Measurements from ENCODE around the gene RAB27A. TPM values are rescaled to one million over a fixed set of nuclear protein-coding genes. Genes with fewer than 3 reads are reported as not detected.

RAB27A gene
- total RNA-seq, 2 donors from 2014 or later: 46.0 to 69.6 TPM

DNA sequence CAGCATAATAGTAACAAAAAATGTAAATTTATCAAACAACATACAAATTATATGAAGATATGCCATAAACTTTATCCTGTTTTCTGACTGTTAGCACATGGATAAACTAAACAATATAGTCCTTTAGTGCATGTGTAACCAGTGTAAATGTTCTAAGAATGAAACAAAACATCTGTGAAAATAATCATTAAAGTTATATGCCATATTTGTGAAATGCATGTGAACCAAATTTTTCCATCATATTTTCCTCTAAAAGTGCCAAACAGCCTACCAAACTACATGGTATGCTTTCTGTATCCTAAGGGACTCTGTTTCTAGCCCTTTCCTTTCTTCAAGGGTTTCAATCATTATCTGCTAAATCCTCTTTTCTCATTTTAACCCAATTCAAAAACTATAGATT is 69.0 kb downstream of the RAB27A start:
- Histone ChIP-seq H3K9me3 (no peaks in the 10 kb centered on the region), H3K9ac (ENCODE audit: low read depth in 2 of 2, low read length in 2 of 2) (no peak overlapping the region), H3K4me1 (no peaks in the 10 kb centered on the region), H3K4me3 (no peak overlapping the region), H3K36me3 (no peaks in the 10 kb centered on the region), H3K27ac (peak overlapping the region; percentile 47), H3K27me3 (no peaks in the 10 kb centered on the region)
- no peak for DNase-seq
- TF ChIP-seq, protein P1, sequence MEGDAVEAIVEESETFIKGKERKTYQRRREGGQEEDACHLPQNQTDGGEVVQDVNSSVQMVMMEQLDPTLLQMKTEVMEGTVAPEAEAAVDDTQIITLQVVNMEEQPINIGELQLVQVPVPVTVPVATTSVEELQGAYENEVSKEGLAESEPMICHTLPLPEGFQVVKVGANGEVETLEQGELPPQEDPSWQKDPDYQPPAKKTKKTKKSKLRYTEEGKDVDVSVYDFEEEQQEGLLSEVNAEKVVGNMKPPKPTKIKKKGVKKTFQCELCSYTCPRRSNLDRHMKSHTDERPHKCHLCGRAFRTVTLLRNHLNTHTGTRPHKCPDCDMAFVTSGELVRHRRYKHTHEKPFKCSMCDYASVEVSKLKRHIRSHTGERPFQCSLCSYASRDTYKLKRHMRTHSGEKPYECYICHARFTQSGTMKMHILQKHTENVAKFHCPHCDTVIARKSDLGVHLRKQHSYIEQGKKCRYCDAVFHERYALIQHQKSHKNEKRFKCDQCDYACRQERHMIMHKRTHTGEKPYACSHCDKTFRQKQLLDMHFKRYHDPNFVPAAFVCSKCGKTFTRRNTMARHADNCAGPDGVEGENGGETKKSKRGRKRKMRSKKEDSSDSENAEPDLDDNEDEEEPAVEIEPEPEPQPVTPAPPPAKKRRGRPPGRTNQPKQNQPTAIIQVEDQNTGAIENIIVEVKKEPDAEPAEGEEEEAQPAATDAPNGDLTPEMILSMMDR (IDR thresholded peaks at IDR 0.05): no peak
- intact Hi-C loops (cut with DNase I): loop anchor here (5.0 kb wide), 1 partner anchor 217 kb away; no protein-coding TSS in a partner anchor

DNA sequence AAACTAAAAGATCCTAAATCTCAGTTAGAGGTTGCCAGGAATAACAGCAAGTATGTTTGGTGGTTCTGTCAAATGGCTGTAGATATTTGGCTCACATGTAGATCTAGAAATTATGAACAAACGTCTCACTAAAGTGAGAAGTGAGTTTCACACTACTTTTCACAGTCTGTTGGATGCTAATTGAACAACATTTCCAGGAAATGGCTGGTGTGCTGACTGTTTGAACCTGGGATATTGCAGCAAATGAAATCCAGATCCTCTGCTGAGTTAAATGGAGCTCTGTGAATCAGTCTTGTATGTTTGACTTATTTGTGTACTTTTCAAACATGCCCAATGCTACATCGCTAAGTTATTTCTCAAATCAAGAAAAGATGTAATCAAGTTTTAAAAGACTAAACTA is 71.6 kb downstream of the RAB27A start:
- peak overlapping the region; percentile 2 for H3K27ac ChIP-seq
- H3K9ac ChIP-seq (ENCODE audit: low read depth in 2 of 2, low read length in 2 of 2): no peak overlapping the region
- H3K4me1 ChIP-seq: no peaks in the 10 kb centered on the region

DNA sequence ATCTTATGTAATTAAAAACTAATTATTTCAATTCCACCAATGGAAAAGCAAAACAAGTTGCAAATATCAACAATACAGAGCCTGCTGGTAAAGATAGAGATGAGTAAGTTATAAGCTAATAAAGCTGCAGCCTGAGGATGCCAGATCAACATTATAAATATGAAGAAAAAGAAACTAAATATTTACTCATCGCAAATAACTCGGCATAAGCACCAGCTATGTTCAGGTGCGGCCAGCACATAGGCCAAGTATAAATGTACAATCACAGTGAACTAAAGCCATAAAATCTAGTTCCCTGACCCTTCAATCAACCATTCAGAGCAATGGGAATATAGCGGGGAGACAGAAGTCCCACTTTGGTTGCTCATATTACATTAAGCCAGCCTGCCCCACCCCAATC is 85.1 kb downstream of the RAB27A start:
- Histone ChIP-seq H3K4me1 (no peaks in the 10 kb centered on the region), H3K36me3 (no peaks in the 10 kb centered on the region), H3K9ac (ENCODE audit: low read depth in 2 of 2, low read length in 2 of 2) (no peak overlapping the region), H3K27ac (no peak overlapping the region), H3K4me3 (no peak overlapping the region), H3K27me3 (no peaks in the 10 kb centered on the region), H3K9me3 (no peaks in the 10 kb centered on the region)
- intact Hi-C loops (cut with DNase I): no loop called here
- TF ChIP-seq, protein P1 (IDR thresholded peaks at IDR 0.05): no peak
- no peak for DNase-seq

More for the DNA sequence above, 71.6 kb downstream of the RAB27A start:
- intact Hi-C loops (cut with DNase I): loop anchor here (2.0 kb wide), 1 partner anchor 73 kb away; no protein-coding TSS in a partner anchor
- Histone ChIP-seq H3K9me3 (no peaks in the 10 kb centered on the region), H3K4me3 (no peak overlapping the region), H3K36me3 (no peaks in the 10 kb centered on the region), H3K27me3 (no peaks in the 10 kb centered on the region)
- TF ChIP-seq, protein P1 (IDR thresholded peaks at IDR 0.05): no peak
- DNase-seq: no peak

DNA sequence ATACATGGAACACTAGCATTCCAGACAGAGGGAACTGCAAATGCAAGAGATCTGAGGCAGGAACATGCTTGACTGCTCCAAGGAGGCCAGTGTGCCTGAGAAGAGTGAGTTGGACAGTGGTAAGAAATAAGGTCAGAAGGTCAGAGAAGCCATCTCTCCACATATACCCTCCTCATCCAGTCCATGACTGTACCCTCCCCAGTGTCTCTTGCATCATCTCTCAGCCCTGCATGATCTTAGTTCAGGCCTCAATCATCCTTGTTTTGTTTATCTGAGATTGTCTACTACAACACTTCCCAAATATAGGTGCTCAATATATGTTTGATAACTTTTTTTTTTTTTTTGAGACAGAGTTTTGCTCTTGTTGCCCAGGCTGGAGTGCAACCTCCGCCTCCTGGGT is 87.4 kb downstream of the RAB27A start:
- Histone ChIP-seq H3K4me1 (no peaks in the 10 kb centered on the region), H3K27ac (no peak overlapping the region), H3K27me3 (no peaks in the 10 kb centered on the region), H3K9me3 (no peaks in the 10 kb centered on the region), H3K4me3 (no peak overlapping the region), H3K36me3 (no peaks in the 10 kb centered on the region), H3K9ac (ENCODE audit: low read depth in 2 of 2, low read length in 2 of 2) (no peak overlapping the region)
- intact Hi-C loops (cut with DNase I): no loop called here
- TF ChIP-seq, protein P1 (IDR thresholded peaks at IDR 0.05): no peak
- no peak for DNase-seq

DNA sequence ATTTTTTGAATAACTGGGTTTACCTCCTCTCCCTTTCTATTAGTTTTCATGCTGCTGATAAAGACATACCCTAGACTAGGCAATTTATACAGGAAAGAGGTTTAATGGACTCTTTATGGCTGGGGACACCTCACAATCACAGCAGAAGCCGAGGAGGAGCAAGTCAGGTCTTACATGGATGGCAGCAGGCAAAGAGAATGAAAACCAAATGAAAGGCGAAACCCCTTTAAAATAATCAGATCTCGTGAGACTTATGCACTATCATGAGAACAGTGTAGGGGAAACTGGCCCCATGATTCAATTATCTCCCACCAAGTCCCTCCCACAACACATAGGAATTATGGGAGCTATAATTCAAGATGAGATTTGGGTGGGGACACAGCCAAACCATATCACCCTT is 90.9 kb downstream of the RAB27A start:
- Histone ChIP-seq H3K36me3 (no peaks in the 10 kb centered on the region), H3K4me3 (no peak overlapping the region), H3K27me3 (no peaks in the 10 kb centered on the region), H3K9ac (ENCODE audit: low read depth in 2 of 2, low read length in 2 of 2) (no peak overlapping the region), H3K27ac (no peak overlapping the region), H3K9me3 (no peaks in the 10 kb centered on the region), H3K4me1 (peaks cover 6% of the 10 kb centered on the region)
- intact Hi-C loops (cut with DNase I): no loop called here
- DNase-seq: no peak
- TF ChIP-seq, protein P1 (IDR thresholded peaks at IDR 0.05): no peak
